ENCODE data around the gene SPAG9. TPM values are rescaled to one million over a fixed set of nuclear protein-coding genes. Genes with fewer than 3 reads are reported as not detected.

SPAG9 gene
- total and polyA plus RNA-seq, 5 donors from 2014 or later: 4.7 to 98.4 (median 6.0) TPM

DNA sequence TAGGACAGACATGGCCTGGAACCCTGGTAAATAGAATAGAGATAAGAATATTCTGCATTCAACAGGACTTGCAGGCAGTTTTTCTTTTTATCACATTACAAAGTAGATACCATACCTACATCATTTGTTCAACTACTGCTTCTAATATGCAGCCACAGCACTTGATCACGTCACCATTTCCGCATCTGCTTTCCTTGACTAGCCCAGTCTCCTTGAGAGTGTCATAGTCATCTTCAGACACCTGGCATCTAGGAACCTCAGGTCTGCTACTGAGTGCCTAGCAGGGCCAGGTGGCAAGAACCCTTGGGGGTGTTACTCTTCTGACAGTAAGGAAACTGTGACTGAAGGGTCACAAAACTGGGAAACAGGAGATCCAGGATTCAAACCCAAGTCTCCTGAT is 161.3 kb downstream of the SPAG9 start:
- Mint-ChIP-seq H3K27me3 (no peaks in the 10 kb centered on the region), H3K4me1 (peaks cover 0 to 8% (median 5%) of the 10 kb centered on the region in 4 donors), H3K9me3 (no peaks in the 10 kb centered on the region), H3K36me3 (peaks cover 6% of the 10 kb centered on the region), H3K27ac (peak overlapping the region in 1 of 3 donors; percentile 78), H3K4me3 (no peak overlapping the region)
- Histone ChIP-seq H3K4me3 (ENCODE audit: low read depth, low read length) (no peak overlapping the region), H3K27me3 (ENCODE audit: control insufficient read depth, insufficient read depth, low read length) (no peaks in the 10 kb centered on the region), H3K4me1 (ENCODE audit: control insufficient read depth, insufficient read depth, low read length, poor library complexity, severe bottlenecking) (peaks cover 6% of the 10 kb centered on the region), H3K9me3 (ENCODE audit: control insufficient read depth in 2 of 2, low read length in 2 of 2) (no peaks in the 10 kb centered on the region), H3K27ac (ENCODE audit: insufficient read depth, low read length, poor library complexity, severe bottlenecking) (no peak overlapping the region), H3K36me3 (ENCODE audit: control insufficient read depth, insufficient read depth, low read length) (peaks cover 3% of the 10 kb centered on the region)
- ATAC-seq (ENCODE audit: low read depth in 2 of 2) (no peak), DNase-seq (no peak)

DNA sequence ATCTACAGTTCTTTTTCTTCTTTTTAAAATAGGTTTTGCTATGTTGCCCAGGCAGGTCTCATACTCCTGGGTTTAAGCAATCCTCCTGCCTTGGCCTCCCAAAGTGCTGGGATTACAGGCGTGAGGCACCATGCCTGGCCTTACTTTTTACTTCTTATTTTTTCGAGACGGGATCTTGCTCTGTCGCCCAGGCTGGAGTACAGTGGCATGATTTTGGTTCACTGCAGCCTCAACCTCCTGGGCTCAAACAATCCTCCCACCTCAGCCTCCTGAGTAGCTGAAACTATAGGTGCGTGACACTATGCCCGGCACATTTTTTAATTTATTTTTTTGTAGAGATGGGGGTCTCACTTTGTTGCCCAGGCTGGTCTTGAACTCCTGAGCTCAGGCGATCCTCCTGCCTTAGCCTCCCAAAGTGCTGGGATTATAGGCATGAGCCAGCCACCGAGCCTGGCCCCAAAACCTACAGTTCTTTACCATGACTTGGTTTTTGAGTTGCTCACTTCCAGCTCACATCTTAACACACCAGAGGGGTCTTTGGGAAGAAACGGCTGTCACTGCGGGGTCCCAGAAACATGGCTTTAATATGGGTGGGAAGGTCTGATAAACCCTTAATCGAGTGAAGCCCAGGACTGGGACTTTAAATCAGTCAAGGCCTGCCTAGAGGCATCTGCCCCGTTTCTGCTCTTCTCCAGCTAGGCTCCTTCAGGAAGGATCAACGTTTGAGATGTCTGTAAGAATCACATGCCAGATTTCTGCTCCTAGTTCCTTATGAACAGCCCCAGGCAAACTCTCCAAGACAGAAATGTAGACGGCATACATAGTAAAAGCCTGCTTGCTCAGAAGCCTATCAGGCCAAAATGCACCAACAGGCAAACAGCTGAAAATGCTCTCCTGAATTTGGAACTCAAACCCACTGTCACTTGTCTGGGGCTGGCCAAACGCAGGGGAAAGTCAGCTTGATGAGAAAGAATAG is 162.8 kb downstream of the SPAG9 start:
- Mint-ChIP-seq H3K27me3 (no peaks in the 10 kb centered on the region), H3K36me3 (peaks cover 1% of the 10 kb centered on the region), H3K9me3 (no peaks in the 10 kb centered on the region), H3K27ac (peak overlapping the region; percentile 33 to 62 (median 36)), H3K4me1 (peaks cover 0 to 8% (median 5%) of the 10 kb centered on the region in 4 donors), H3K4me3 (no peak overlapping the region)
- no peaks in the 10 kb centered on the region for H3K27me3 ChIP-seq (ENCODE audit: control insufficient read depth, insufficient read depth, low read length)
- DNase-seq (no peak), ATAC-seq (ENCODE audit: low read depth in 2 of 2) (no peak)
- no peaks in the 10 kb centered on the region for H3K9me3 ChIP-seq (ENCODE audit: control insufficient read depth in 2 of 2, low read length in 2 of 2)
- H3K4me3 ChIP-seq (ENCODE audit: low read depth, low read length): no peak overlapping the region
- no peaks in the 10 kb centered on the region for H3K36me3 ChIP-seq (ENCODE audit: control insufficient read depth, insufficient read depth, low read length)
- peaks cover 6% of the 10 kb centered on the region for H3K4me1 ChIP-seq (ENCODE audit: control insufficient read depth, insufficient read depth, low read length, poor library complexity, severe bottlenecking)
- no peak overlapping the region for H3K27ac ChIP-seq (ENCODE audit: insufficient read depth, low read length, poor library complexity, severe bottlenecking)

DNA sequence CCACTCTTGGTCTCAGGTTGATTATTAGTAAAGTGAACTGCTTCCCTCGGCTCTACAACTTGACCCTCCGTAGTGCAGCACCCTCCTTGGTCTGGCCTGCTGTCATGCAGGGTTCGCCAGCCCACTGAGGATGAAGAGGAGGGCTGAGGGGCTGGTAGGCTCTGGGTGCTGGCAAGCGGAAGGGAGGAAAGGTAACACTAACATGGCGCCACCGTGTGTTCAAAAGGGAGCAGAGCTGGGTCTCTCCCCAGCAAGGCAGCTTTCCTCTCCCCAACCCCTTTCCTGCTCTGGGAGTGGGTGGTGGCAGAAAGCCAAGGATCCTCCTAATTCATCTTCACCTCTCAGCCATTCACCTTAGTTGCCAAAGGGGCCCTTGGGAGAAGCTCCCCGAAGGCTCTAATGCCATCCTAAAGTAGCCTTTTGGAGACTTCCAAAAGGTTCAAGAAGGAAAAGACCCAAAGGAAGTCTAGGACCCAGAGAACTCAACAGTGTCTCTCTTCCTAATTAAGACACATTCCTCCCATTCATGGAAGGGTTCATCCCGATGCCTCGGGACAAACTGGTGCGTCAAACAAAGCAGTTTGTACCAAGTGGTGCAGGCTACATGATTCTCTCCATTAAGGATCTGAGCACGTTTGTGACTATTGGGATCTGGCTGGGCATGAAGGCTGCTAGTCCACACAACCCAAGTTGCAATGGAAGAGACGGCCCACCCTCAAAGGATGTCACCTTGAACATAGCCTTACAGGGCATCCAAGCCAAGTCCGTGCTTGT is 163.7 kb downstream of the SPAG9 start:
- Histone ChIP-seq H3K4me1 (ENCODE audit: control insufficient read depth, insufficient read depth, low read length, poor library complexity, severe bottlenecking) (peaks cover 6% of the 10 kb centered on the region), H3K9me3 (ENCODE audit: control insufficient read depth in 2 of 2, low read length in 2 of 2) (no peaks in the 10 kb centered on the region), H3K36me3 (ENCODE audit: control insufficient read depth, insufficient read depth, low read length) (no peaks in the 10 kb centered on the region), H3K4me3 (ENCODE audit: low read depth, low read length) (no peak overlapping the region), H3K27ac (ENCODE audit: insufficient read depth, low read length, poor library complexity, severe bottlenecking) (no peak overlapping the region), H3K27me3 (ENCODE audit: control insufficient read depth, insufficient read depth, low read length) (no peaks in the 10 kb centered on the region)
- H3K4me1 Mint-ChIP-seq: peaks cover 0 to 8% (median 5%) of the 10 kb centered on the region in 4 donors
- no peaks in the 10 kb centered on the region for H3K36me3 Mint-ChIP-seq
- peak overlapping the region in 1 of 3 donors; percentile 73 for H3K27ac Mint-ChIP-seq
- ATAC-seq (ENCODE audit: low read depth in 2 of 2) (peak; percentile 80), DNase-seq (peak; percentile 52 to 72 (median 66))
- H3K4me3 Mint-ChIP-seq: peak overlapping the region in 1 of 4 donors; percentile 41
- H3K9me3 Mint-ChIP-seq: no peaks in the 10 kb centered on the region
- H3K27me3 Mint-ChIP-seq: no peaks in the 10 kb centered on the region

DNA sequence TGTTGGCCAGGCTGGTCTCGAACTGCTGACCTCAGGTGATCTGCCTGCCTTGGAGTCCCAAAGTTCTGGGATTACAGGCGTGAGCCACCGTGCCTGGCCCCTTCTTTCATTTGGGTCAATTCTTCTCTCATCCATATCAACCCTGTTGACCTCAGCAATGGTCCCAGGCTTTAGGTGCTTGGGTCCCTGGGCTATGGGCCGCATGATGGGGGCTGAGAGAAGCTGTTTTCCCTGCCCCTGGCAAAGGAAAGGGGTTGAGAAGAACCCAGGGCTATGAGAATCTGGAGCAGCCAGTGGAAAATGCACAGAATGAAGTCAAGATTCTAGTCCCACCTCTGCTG is 164.3 kb downstream of the SPAG9 start:
- H3K36me3 Mint-ChIP-seq: no peaks in the 10 kb centered on the region
- Histone ChIP-seq H3K4me3 (ENCODE audit: low read depth, low read length) (no peak overlapping the region), H3K9me3 (ENCODE audit: control insufficient read depth in 2 of 2, low read length in 2 of 2) (no peaks in the 10 kb centered on the region), H3K4me1 (ENCODE audit: control insufficient read depth, insufficient read depth, low read length, poor library complexity, severe bottlenecking) (peaks cover 6% of the 10 kb centered on the region), H3K36me3 (ENCODE audit: control insufficient read depth, insufficient read depth, low read length) (no peaks in the 10 kb centered on the region), H3K27ac (ENCODE audit: insufficient read depth, low read length, poor library complexity, severe bottlenecking) (no peak overlapping the region), H3K27me3 (ENCODE audit: control insufficient read depth, insufficient read depth, low read length) (no peaks in the 10 kb centered on the region)
- no peaks in the 10 kb centered on the region for H3K27me3 Mint-ChIP-seq
- DNase-seq (no peak), ATAC-seq (ENCODE audit: low read depth in 2 of 2) (no peak)
- no peaks in the 10 kb centered on the region for H3K9me3 Mint-ChIP-seq
- peak overlapping the region in 1 of 4 donors; percentile 41 for H3K4me3 Mint-ChIP-seq
- peak overlapping the region in 1 of 3 donors; percentile 73 for H3K27ac Mint-ChIP-seq
- H3K4me1 Mint-ChIP-seq: peaks cover 0 to 8% (median 5%) of the 10 kb centered on the region in 4 donors

DNA sequence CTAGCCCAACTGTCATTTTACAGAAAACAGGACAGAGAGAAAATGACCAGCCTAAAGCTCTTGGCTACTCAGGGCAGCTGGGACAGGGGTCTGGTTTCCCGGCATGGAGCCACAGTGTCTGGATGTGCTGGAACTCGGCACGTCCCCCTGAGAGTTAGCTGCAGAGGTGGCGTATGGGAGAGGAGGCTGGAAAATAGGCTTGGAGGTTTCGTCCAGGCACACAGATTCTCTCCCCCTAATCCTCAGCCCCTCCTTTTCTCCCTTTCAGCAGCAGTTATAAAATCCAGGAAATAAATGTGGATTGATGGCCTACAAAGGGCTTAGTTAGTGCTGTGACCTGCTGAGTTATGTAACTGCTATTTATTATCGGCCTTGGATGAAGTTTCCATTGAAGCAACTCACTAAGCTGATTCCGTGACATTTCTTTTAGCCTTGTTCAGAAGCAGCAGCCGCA is 165.0 kb downstream of the SPAG9 start:
- DNase-seq: no peak
- Histone ChIP-seq H3K36me3 (ENCODE audit: control insufficient read depth, insufficient read depth, low read length) (no peaks in the 10 kb centered on the region), H3K27ac (ENCODE audit: insufficient read depth, low read length, poor library complexity, severe bottlenecking) (no peak overlapping the region), H3K4me3 (ENCODE audit: low read depth, low read length) (no peak overlapping the region), H3K27me3 (ENCODE audit: control insufficient read depth, insufficient read depth, low read length) (no peaks in the 10 kb centered on the region), H3K9me3 (ENCODE audit: control insufficient read depth in 2 of 2, low read length in 2 of 2) (no peaks in the 10 kb centered on the region), H3K4me1 (ENCODE audit: control insufficient read depth, insufficient read depth, low read length, poor library complexity, severe bottlenecking) (peaks cover 6% of the 10 kb centered on the region)
- no peak overlapping the region for H3K4me3 Mint-ChIP-seq
- H3K4me1 Mint-ChIP-seq: peaks cover 0 to 11% (median 5%) of the 10 kb centered on the region in 4 donors
- H3K9me3 Mint-ChIP-seq: no peaks in the 10 kb centered on the region
- no peak overlapping the region for H3K27ac Mint-ChIP-seq
- H3K36me3 Mint-ChIP-seq: no peaks in the 10 kb centered on the region
- no peak for ATAC-seq (ENCODE audit: low read depth in 2 of 2)
- no peaks in the 10 kb centered on the region for H3K27me3 Mint-ChIP-seq

DNA sequence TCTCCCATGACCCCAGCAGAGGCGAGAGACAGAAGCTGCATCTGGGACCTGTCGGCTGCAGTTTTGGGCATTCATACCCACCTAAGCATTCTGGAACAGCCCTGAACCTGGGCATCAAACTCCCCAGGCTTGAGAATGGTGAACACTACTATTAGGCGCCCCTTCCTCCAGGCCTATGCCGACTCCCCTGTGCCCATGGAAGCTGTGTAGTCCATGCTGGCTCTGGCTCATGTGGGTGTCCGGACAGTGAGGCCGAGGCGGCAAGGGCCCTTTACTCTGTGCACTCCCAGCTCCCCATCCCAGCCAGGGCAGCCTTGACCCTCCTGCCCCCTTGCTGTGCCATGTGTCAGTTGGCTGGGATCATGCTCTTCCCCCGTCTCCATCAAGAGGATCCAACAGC is 165.5 kb downstream of the SPAG9 start:
- Histone ChIP-seq H3K4me1 (ENCODE audit: control insufficient read depth, insufficient read depth, low read length, poor library complexity, severe bottlenecking) (peaks cover 11% of the 10 kb centered on the region), H3K9me3 (ENCODE audit: control insufficient read depth in 2 of 2, low read length in 2 of 2) (no peaks in the 10 kb centered on the region), H3K27ac (ENCODE audit: insufficient read depth, low read length, poor library complexity, severe bottlenecking) (no peak overlapping the region), H3K36me3 (ENCODE audit: control insufficient read depth, insufficient read depth, low read length) (no peaks in the 10 kb centered on the region), H3K27me3 (ENCODE audit: control insufficient read depth, insufficient read depth, low read length) (no peaks in the 10 kb centered on the region), H3K4me3 (ENCODE audit: low read depth, low read length) (no peak overlapping the region)
- ATAC-seq (ENCODE audit: low read depth in 2 of 2) (no peak), DNase-seq (no peak)
- Mint-ChIP-seq H3K4me1 (peaks cover 0 to 17% (median 7%) of the 10 kb centered on the region in 4 donors), H3K4me3 (no peak overlapping the region), H3K36me3 (no peaks in the 10 kb centered on the region), H3K27me3 (no peaks in the 10 kb centered on the region), H3K27ac (no peak overlapping the region), H3K9me3 (no peaks in the 10 kb centered on the region)

DNA sequence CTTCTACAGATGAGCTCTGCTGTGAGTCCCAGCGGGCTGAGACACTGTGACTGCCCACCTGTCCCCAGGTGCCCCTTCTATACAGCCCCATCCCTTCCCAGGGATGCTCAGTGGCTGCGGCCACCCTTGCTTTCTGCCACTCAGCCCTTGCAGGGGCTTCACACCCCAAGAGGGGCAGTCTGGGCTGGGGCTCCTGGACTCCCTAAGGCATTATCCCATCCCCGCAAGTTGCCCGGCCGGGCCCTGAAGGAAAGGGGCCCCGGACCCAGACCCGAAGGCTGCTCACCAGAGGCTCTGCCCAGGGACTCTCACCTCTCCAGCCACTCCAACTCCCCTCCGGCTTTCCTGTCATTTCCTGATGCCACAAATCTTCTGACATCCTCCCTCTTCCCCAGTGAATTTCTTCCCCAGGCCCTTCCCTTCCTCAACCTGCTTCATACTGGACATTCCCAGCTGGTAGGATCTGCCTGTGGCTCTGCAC is 166.0 kb downstream of the SPAG9 start:
- no peaks in the 10 kb centered on the region for H3K36me3 Mint-ChIP-seq
- no peaks in the 10 kb centered on the region for H3K27me3 Mint-ChIP-seq
- no peaks in the 10 kb centered on the region for H3K9me3 Mint-ChIP-seq
- no peaks in the 10 kb centered on the region for H3K36me3 ChIP-seq (ENCODE audit: control insufficient read depth, insufficient read depth, low read length)
- no peaks in the 10 kb centered on the region for H3K27me3 ChIP-seq (ENCODE audit: control insufficient read depth, insufficient read depth, low read length)
- peaks cover 15% of the 10 kb centered on the region for H3K4me1 ChIP-seq (ENCODE audit: control insufficient read depth, insufficient read depth, low read length, poor library complexity, severe bottlenecking)
- peak overlapping the region in 1 of 3 donors; percentile 76 for H3K27ac Mint-ChIP-seq
- no peak for DNase-seq
- no peaks in the 10 kb centered on the region for H3K9me3 ChIP-seq (ENCODE audit: control insufficient read depth in 2 of 2, low read length in 2 of 2)
- ATAC-seq (ENCODE audit: low read depth in 2 of 2): no peak
- H3K4me3 ChIP-seq (ENCODE audit: low read depth, low read length): no peak overlapping the region
- no peak overlapping the region for H3K4me3 Mint-ChIP-seq
- no peak overlapping the region for H3K27ac ChIP-seq (ENCODE audit: insufficient read depth, low read length, poor library complexity, severe bottlenecking)
- peaks cover 0 to 21% (median 7%) of the 10 kb centered on the region in 4 donors for H3K4me1 Mint-ChIP-seq

All from CD4-positive, CD25-positive, alpha-beta regulatory T cell (primary cell).